Measurements from ENCODE around the gene CREBRF.

- TF ChIP-seq POLR2AphosphoS5 (IDR thresholded peaks at IDR 0.05): no peak
- no peak for TF ChIP-seq CTCF (IDR thresholded peaks at IDR 0.05)
Measured at GRCh38 chr5:173029499-173029921, 26.6 kb upstream of the CREBRF start.

Measured in sigmoid colon (tissue), 4 donors.